ENCODE data around the gene PDCD7.
A peak's percentile ranks its signal among the peaks of the same experiment; 100 is the strongest.
"Not testable (repeated sequence)": the region's sequence is repeated elsewhere in the genome, so short reads cannot be mapped to it uniquely, and the experiment has no call there.

The PDCD7 gene

DNA sequence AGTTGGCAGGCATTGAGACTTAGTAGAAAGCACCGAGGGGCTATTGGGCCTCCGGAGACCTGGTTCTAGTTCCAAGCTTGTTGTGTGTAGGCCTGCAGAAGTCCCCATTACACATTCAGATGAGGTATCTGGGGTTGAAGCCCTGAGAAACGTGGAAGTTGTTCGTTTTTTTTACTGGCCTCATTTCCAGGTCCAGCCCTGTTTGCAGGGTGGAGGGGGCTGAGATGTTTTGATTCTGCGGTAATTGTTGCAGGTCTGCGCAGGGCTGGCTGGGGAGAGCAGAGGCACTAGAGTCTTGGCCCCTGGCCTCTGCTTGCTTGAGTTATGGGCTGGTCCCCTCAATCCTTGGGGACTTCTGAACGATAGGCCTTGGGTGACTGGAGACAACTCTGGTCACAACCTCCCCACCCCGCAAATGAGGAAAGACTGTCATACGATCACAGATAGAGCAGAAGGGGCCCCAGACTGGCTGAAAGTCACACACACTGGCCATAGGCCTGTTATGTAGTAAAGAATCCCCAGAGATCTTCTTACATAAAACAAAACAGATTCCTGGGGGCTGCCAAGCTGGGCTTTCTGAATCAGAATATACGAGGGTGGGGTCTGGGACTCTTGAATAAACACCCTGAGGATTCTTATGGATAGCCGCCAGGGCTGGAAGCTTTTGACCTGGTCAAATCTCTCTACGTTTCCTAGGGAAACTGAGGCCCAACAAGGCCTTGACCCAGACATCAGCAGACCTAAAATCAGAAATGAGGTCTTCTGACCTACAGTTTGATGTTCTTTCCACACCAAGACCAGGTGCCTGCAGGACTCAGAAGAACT is 41.5 kb downstream of the PDCD7 start:
- DNase-seq (ENCODE audit: low read depth in 2 of 2) = no peak

DNA sequence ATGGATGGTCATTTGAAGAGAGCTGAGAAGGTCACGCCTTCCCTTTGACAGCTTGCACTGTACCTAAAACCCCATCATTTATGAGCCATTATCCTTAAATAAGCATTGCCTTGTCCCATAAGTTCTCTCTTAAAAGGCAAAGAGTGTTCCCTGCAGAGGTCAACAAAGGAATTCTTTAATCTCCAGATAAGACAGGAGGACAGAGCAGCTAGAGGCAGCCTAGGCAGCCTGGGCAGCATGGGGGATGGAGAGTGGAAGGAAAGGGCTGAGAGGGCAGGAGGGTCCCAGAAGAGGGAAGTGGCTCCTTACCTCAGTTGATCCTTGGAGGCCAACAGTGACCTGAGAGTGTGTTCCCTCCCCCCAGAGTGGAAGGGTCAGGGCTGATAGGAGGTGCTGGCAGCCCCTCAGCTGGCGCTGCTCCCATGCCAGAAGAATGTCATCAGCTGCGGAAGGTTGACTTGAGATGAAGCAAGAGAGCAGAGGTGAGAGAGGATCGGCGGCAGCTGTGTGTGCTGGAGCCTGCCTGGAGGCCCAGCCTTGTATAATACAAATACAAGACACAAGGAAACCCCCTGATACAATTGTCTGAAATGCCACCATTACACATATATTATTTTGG is 44.3 kb downstream of the PDCD7 start:
- no peak for DNase-seq (ENCODE audit: low read depth in 2 of 2)

DNA sequence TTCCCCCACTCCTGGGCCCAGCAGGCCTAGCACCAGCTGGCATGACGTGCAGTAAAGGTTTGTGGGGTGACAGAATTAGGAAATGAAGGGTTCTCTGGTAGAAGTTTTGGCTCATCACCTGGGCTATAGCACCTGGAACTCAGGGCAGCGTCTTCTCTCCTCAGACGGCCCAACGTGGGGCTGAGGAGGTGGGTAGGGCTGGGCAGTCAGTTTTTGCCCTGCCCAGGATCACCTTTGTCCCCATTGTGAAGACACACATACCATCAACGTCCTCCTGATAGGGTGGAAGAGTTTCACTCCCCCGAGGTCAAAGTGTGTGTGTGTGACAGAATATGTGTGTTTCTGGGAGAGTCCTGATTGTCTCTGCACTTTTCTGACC is 45.0 kb downstream of the PDCD7 start:
- no peak for DNase-seq (ENCODE audit: low read depth in 2 of 2)

GRCh38 chr15:65087873-65088642 is 45.5 kb downstream of the PDCD7 start:
- no peak for DNase-seq (ENCODE audit: low read depth in 2 of 2)

DNA sequence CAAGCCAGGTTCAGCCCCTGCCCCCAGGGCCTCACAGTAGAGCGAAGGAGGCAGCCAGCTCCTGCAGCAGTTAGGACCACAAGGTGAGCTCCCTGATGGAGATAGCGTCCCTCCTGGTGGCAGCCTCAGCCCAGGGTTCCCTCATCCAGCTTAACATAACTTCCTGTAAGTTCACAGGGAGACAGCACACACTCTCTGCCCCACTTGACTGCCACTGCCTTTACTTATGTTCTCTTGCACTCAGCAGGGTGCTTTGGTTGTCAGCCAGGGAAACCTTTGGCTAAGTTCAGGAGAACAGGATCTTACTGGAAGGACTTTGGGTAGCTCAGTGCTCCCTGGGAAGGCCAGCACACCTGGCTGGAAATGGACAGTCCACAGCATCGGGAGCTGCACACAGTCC is 46.2 kb downstream of the PDCD7 start:
- DNase-seq (ENCODE audit: low read depth in 2 of 2) = no peak

DNA sequence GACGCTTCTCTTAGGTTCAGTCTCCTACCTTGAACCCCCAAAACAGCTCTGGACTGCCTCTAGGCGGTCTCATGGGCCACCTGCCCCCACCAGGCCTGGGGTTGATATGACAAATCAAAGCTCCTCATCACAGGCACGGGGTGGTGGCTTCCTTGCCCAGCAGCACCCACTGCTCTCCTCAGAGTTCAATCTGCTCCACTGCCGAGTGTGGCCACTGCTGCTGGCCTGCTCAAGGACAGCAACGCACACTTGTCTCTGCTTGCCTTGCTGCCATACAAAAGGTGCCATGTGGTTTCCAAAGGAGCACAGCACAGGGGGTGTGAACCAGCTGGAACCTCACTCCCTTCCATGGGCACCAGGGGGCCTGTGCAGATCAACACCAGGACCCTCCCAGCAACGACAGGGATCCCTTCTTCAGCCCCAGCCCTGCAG is 46.9 kb downstream of the PDCD7 start:
- DNase-seq (ENCODE audit: low read depth in 2 of 2) = no peak

DNA sequence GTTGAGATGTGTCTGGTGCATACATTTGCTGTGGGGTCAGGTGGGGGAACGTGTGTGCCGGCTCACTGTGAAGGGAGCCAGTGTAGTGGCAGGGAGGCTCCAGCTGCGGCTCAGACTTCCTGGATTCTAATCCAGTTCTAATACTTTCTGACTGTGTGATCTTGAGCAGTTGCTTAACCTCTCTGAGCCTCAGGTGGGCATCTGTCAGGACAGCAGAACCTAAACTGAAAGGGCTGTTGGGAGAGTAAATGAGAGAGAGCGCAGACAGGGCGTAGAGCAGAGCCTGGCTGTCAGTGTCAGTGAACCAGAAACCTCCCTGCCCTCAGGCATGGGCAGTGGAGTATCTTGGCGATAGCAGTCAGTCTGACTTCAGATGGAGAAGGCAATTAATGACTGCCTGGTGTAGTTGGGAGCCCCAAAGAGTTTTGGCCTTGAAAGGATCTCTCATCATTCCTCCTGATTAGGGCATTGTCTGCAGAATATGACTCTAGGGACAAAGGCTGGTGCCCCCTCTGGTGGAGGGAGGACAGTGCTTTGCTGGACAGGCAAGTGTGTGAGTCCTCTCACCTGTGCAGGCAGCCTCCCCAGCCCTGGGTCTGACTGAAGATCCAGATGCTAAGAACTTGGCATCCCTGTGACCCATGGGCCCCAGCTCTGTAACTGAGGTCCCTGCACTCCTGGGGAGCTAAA is 47.5 kb downstream of the PDCD7 start:
- DNase-seq (ENCODE audit: low read depth in 2 of 2) = no peak

- DNase-seq (ENCODE audit: low read depth in 2 of 2) = no peak
These were observed 48.3 kb downstream of the PDCD7 start for GRCh38 chr15:65085207-65085753.

- DNase-seq (ENCODE audit: low read depth in 2 of 2) = no peak
These were observed 49.0 kb downstream of the PDCD7 start for GRCh38 chr15:65084500-65085206.

- no peak for DNase-seq (ENCODE audit: low read depth in 2 of 2)
These were observed 50.3 kb downstream of the PDCD7 start for GRCh38 chr15:65083262-65083701.

- no peak for DNase-seq (ENCODE audit: low read depth in 2 of 2)
These were observed 51.2 kb downstream of the PDCD7 start for GRCh38 chr15:65082303-65082953.

GRCh38 chr15:65081758-65082157 is 51.9 kb downstream of the PDCD7 start:
- peak in 1 of 2 donors; percentile 13 for DNase-seq (ENCODE audit: low read depth in 2 of 2)

DNA sequence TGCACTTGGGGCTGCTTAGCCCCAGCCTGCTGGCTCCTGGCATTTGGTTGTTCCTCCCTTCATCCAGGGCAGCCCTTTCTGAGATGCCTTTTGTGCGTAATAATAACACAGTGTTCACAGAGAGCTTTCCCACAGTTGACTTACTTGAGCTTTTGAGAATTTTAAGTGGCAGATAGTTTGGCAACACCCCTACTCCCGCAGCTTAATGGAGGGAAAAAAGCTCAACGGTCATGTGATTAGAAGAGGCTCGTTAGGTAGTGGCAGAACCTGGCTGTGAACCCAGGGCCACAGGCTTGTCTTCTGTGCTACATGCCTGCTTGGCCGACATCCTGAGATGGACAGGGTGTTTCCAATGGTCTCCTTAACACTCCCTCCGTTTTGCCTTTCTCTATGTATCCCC is 52.3 kb downstream of the PDCD7 start:
- DNase-seq (ENCODE audit: low read depth in 2 of 2) = no peak

DNA sequence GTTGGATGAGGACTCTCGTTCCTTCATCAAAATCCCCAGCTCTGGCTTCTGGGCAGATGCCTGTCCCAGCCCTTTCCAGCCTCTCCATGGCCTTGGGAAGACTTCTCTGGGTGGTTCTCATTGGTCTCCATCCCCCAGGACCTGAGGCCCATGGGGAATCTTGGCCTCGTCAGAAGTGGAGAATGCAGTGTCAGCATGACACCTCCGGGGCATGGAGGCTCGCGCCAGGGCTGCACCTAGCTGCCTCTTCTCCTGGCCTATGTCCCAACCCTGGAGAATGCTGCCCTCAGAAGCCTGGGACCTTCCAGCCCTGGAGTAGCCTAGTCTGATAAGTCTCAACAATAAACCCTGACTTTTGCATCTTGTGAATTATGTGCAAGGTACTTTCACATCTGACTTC is 54.0 kb downstream of the PDCD7 start:
- DNase-seq (ENCODE audit: low read depth in 2 of 2) = no peak

- peak in 1 of 2 donors; percentile 10 for DNase-seq (ENCODE audit: low read depth in 2 of 2)
These were observed 55.6 kb downstream of the PDCD7 start for GRCh38 chr15:65077981-65078352.

GRCh38 chr15:65077291-65077980 is 56.2 kb downstream of the PDCD7 start:
- DNase-seq (ENCODE audit: low read depth in 2 of 2) = no peak

- no peak for DNase-seq (ENCODE audit: low read depth in 2 of 2)
These were observed 56.9 kb downstream of the PDCD7 start, which contains the start of gene KBTBD13 for GRCh38 chr15:65076486-65077290. KBTBD13 (plus strand) TSS chr15:65076746; CDS start chr15:65076816, 70 bp downstream.

GRCh38 chr15:65075607-65076395 is 57.8 kb downstream of the PDCD7 start:
- DNase-seq (ENCODE audit: low read depth in 2 of 2) = not testable (repeated sequence)

Measured in activated CD8-positive, alpha-beta memory T cell treated with anti-CD3 and anti-CD28 coated beads for 4 hours (primary cell).